GM10266 (cell line): Measurements from ENCODE around the gene LAIR1.
"Not testable (repeated sequence)": the region's sequence is repeated elsewhere in the genome, so short reads cannot be mapped to it uniquely, and the experiment has no call there.

ENCODE experiments used
- DNase-seq: peaks from one replicate; pipeline ENCODE4 v3.0.0; 2012; ENCODE audit errors: extremely low spot score
- TF ChIP-seq, protein P1 (sequence below): IDR thresholded peaks from 2 replicates; pipeline ENCODE4 v1.5.1; 2012; ENCODE audit warnings: mild to moderate bottlenecking, low read depth; ENCODE audit not compliant: control insufficient read depth, insufficient read depth; ENCODE audit errors: missing control alignments

LAIR1 gene

DNA sequence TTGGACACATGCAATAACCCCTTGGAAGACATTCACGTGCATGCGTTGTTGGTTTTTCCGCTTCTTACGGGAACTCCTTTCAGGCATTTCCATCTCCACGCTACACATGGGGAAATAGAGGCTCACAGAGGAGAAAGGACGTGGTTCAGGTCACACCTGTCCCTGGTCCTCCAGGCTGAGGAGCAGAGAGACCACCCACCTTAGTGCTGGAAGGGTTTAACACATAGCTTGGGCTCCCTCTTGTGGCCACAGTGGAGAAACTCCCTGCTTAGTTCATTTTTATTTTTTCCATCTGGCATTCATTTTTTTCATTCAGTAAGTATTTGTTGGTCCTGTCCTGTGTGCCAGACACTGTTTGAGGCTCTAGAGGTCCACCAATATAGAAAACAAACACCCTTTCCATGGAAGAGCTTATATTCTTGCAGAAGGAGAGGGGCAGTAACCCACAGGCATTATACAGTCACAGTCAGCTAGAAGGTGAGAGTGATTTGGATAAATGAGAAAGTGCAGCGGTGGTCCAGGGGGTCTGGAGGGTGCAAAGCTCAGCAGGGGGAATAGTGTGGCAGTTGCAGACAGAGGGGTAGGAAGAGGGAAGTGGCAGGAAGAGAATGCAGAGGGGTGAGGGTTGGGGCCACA is 26.3 kb upstream of the LAIR1 start:
- DNase-seq, result peak; percentile 66
- TF ChIP-seq, protein P1, sequence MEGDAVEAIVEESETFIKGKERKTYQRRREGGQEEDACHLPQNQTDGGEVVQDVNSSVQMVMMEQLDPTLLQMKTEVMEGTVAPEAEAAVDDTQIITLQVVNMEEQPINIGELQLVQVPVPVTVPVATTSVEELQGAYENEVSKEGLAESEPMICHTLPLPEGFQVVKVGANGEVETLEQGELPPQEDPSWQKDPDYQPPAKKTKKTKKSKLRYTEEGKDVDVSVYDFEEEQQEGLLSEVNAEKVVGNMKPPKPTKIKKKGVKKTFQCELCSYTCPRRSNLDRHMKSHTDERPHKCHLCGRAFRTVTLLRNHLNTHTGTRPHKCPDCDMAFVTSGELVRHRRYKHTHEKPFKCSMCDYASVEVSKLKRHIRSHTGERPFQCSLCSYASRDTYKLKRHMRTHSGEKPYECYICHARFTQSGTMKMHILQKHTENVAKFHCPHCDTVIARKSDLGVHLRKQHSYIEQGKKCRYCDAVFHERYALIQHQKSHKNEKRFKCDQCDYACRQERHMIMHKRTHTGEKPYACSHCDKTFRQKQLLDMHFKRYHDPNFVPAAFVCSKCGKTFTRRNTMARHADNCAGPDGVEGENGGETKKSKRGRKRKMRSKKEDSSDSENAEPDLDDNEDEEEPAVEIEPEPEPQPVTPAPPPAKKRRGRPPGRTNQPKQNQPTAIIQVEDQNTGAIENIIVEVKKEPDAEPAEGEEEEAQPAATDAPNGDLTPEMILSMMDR, result peak; percentile 84

DNA sequence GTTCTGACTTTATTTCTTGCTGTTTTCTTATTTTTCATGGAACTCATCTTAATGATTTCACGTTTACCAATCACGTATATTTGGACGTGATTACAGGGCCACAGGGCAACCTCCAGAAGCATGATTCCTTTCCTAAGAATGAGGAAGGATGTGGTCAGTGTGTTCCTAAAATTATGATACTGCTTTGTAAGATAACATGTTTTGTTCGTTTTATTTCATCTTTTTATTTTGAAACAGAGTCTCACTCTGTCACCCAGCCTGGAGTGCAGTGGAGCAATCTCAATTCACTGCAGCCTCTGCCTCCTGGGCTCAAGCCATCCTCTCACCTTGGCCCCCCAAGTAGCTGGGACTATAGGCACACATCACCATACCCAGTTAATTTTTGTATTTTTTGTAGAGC is 24.8 kb upstream of the LAIR1 start:
- TF ChIP-seq, protein P1, result no peak
- DNase-seq, result no peak

DNA sequence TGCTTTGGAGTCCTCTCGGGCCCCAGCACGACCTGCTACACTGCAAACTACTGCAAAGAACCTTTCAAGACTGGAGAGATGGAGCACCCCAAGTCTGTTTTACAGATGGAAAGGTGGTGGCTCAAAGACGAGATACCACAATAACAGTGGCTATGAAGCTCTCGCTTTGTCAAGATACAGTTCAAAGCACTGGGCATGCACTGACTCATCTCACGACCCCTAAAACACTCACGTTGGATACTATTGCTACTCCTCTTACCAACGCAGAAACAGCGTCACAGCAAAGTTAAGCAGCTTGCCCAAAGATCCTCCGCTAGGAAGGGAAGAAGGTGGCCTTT is 24.0 kb upstream of the LAIR1 start:
- no peak for DNase-seq
- TF ChIP-seq, protein P1, result no peak

DNA sequence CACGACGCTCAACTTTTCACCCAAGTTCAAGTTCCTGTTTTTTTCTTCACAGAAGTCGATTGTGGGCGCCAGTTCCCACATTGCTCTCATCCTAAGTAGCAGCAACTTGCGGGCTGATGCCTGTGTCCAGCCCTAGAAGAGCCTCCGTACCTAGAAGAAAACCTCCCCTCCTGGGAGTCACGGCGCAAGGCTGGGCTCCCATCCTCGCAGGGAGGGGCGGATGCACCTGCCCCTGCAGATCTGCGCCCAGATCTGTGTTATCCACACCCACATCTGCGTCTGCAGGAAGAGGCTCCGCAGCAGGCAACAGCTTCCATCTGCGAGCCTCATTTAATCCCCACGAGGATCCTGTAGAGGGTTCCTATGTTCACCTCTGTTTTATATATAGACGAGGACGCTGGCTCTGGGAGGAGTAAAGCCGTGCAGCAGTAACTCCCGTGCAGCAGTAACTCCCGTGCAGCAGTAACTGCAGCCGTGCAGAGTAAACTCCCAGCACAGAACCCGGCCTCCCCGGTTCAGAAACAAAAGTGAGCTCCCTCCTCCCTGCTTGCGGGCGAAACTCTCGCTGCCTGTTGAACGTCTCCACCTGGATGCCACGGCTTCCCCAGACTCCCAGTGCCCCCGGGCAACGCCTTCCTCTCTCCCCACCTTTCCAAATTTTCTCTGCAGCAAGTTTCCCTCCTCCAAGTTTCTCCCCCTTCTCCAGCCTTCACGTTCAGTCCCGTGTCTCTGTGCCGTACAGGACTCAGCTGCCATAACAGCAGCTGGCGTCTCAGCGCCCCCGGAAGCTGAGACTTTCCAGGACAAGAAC is 23.5 kb upstream of the LAIR1 start:
- DNase-seq, result peak; percentile 25
- TF ChIP-seq, protein P1, result no peak

DNA sequence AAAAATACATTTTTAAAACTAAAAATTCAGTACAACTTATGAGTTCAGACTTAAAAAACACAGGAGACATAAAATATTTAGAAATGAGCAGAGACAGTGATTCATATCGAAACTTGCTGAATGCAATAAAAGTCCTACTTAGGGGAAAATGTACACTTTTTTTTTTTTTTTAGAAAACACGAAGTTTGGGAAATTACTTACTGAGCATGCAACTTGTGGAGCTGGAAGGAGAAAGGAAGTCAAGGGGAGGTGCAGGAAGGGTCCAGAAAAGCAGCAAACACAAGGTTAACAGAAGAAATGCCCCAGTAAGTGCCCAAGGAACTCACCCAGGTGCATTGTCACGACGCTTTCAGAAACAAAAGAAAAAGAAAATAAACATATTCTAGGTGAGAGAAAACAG is 18.6 kb upstream of the LAIR1 start:
- no peak for DNase-seq
- TF ChIP-seq, protein P1, result no peak

DNA sequence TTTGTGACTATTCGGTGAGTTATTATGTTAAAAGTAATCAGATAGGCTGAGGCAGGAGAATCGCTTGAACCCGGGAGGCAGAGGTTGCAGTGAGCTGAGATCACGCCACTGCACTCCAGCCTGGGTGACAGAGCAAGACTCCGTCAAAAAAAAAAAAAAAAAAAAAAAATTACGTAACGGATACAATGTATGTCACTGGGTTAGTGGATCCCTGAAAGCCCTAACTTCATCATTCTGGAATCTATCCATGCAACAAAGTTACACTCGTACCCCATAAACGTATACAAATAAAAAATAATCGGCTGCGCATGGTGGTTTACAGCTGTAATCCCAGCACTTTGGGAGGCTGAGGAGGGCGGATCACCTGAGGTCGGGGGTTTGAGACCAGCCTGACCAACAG is 17.3 kb upstream of the LAIR1 start:
- DNase-seq, result not testable (repeated sequence)

DNA sequence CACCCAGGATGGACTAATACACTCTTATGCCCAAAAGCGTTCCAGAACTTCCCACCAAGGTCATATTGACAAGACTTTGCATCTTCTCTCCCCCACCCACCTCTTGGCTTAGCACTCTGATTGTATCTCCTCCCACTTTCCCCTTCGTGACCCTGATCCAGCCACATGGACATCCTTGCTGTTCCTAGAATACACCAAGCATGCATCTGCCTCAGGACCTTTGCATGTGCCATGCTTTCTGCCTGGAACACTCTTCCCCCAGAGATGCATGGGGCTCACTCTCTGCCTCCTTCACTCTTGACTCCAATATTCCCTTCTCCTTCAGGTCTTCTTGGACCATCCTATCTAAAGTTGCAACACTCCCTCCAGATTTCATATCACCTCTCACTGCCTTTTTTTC is 16.2 kb upstream of the LAIR1 start:
- TF ChIP-seq, protein P1, result no peak
- DNase-seq, result no peak
